Inferior parietal cortex (tissue), 1 donor: ENCODE measurements around the gene CAPN3.

ENCODE experiments used
- DNase-seq: peaks from one replicate; pipeline ENCODE4 v3.0.0-alpha.2; 2016; ENCODE audit errors: extremely low spot score

Gene CAPN3

DNA sequence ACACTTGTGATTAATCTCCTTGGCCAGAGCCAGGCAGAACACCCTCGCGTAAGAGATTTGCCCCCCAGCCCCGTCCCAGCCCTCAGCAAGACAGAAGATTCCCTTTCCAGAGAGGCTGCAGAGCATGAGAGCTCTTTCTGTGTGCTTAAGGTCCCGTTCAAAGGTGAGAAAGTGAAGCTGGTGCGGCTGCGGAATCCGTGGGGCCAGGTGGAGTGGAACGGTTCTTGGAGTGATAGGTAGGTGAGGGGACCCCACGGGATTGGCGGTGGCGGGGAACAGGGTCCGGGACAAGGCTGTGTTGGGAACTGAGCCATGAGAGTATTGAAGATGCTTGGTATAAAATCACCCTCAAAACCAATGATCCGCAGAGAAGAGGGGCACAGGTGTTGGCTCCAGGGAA lies 34.8 kb downstream of the CAPN3 start:
- DNase-seq: no peak

- no peak for DNase-seq
Measured at GRCh38 chr15:42395838-42396237, 36.5 kb downstream of the CAPN3 start.

GRCh38 chr15:42401544-42402454 lies 42.5 kb downstream of the CAPN3 start:
- DNase-seq: no peak

DNA sequence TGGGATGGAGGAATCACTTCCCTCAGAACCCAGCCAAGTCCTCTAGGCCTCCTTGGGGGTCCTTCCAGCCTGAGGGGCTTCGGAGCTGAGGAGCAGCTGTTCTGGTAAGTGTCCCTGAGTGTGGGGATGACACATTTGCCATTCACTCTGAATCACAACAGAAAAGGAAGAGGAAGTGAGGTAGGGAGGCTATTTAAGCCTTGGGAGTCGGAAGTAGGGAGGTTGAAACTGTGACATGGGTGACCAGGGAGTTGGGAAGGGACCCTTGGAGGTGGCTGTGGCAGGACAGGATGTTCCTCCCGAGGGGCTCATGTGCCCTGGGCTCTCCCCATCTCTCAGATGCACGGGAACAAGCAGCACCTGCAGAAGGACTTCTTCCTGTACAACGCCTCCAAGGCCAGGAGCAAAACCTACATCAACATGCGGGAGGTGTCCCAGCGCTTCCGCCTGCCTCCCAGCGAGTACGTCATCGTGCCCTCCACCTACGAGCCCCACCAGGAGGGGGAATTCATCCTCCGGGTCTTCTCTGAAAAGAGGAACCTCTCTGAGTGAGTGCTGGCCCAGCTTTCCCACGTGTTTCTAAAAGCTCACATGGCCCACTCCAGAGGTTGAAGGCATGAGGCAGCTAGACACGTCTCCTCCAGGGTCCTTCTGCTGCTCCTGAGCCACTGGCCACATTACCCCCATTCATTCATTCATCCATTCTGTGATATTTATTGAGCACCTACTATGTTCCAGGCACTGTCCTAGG lies 43.3 kb downstream of the CAPN3 start:
- no peak for DNase-seq

DNA sequence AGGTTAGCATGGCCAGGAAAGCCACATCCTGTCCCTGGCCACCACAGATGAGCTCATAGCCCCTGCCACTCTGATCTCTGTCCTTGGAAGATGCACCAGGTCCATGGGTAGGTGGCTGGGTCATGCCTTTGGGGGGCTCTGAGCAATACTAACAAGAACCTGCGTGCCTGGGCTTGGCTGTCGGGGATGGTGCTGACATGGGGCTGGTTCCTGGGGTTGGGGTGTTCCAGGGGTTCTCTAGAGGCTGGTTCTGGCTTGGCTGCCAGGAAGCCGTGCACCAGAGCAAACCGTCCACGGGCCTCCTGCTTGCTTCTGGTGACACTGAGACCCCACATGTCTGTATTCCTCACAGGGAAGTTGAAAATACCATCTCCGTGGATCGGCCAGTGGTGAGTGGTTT lies 44.1 kb downstream of the CAPN3 start:
- DNase-seq: no peak

DNA sequence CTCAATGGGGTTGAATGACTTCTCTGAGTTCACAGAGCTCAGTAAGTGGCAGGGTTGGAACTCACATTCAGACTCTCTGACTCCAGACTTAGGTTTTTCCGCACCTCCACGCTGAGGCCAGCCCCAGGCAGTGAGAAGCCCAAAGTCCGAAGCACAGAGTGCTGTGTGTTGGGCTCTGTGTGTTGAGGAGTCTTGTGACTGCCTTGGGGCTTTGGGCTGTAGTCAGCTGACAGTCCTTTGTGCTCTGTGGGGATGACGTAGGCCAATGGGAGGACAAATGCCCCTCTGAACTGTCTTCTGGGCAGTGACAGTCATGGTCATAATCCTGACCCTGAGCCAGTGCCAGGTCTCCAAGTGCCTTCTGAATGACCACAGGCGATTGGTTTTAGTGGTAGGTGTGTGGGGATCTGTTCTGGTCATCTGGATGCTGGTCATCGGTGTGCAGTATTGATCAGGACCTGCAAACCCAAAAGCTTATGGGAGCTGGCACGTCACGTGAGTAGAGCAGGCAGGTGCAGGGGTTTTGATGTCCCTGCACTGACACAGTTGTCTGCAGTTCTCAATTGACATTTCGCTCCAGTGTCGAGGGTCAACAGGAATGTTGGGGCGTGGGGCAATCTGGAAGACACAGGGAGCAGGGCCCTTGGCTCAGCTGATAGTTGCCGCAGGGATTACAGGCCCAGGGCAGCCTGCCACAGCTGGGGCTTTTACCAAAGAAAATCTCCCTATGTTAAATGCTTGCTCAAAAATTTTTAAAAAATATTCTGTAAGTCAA lies 45.3 kb downstream of the CAPN3 start:
- peak; percentile 93 for DNase-seq

- no peak for DNase-seq
Measured at GRCh38 chr15:42405863-42406482, 46.7 kb downstream of the CAPN3 start.

DNA sequence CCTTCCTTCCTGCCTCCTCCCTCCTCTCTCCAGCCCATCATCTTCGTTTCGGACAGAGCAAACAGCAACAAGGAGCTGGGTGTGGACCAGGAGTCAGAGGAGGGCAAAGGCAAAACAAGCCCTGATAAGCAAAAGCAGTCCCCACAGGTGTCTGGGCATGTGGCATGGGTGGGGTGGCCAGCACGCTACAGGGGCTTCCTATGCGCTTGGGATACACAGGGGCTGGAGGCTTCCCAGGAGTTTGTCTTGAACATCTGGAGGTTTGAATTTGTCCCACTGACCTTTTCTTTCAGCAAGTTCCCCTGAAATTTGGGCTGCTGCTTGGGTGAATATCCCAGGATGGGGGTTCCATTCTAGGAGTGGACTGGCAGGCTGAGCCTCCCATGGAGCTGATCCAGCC lies 48.9 kb downstream of the CAPN3 start:
- no peak for DNase-seq

GRCh38 chr15:42409011-42409410 lies 49.7 kb downstream of the CAPN3 start:
- no peak for DNase-seq

GRCh38 chr15:42411884-42412283 lies 52.6 kb downstream of the CAPN3 start:
- DNase-seq: no peak

DNA sequence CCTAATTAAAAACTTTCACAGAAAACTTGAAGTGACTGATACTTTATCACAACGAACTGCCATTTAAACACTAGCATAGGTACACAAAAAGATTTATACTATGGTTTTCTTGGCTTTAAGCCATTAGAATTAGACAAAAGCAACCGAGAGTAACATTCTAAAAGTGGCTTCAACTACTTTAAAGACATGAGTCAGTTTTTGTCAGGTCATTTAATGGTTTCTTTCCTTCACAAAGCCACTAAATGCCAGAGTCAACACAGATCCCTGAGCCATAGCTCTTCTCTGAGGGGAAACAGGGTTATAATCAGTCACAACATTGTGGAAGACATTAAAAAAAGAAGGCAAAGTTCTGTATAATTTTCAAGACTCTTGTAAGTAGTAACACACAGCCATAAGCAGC lies 54.6 kb downstream of the CAPN3 start:
- DNase-seq: no peak

- no peak for DNase-seq
Measured at GRCh38 chr15:42419369-42419768, 60.1 kb downstream of the CAPN3 start.

GRCh38 chr15:42421376-42421775 lies 62.1 kb downstream of the CAPN3 start:
- DNase-seq: no peak

DNA sequence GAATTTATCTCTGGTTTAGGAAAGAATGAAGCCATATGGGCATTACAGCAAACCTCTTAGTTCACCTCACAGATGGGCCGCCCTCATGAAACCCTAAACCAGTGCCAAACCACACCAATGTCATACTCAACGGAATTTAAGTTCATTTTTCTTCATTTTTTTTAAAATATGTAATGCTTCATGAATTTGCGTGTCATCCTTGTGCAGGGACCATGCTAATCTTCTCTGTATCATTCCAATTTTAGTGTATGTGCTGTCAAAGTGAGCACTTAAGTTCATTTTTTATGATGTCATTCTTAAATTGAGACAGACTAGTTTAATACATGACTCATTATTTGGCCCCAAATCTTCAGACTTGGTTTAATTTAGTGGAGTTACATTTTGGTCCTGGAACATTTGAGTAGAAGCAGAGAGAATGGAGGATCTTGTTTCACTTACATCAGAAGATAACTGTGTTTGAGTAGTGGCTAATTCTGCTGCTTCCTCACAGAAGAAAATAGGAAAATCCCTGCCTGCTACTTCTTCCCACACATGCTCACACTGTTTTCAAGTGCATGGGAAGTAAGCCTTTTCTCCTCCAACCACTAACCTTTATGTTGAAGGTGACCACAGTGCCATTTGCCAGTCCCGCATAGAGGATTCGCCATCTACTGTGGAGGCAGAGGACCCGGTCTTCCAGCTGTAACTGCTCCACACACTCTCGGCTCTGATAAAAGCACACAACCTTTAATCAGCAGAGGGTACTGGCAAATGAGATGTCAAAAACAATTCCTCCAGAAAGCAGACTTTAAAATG lies 68.3 kb downstream of the CAPN3 start:
- DNase-seq: no peak

DNA sequence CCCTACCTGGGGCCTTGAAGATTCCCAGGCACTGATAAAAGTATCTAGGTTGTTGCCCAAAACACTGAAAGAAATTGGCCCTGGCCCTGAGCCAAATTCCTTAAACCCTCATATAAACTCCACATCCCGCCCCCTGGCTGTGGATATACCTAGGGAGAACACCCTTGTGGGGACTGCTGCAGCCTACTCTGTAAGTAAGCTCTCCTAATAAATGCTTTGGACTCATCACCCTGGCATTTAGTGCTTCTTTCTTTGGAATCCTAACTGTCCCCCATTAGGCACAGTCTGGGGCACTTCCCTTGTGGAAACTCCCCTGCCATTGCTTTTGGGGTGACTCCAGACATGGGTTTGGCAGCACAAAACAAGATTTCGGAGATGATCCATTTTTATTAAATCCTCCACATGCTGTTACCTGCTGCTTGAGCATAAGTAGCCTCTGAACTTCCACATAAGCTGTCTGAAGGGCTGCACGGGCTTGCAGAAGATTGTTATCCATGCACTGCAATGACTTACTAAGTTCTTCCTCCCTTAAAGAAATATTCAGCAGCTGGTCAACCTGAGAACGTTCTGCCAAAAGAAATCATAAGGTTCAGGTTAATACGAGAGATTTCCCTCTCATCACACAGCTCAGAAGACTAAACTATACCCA lies 85.2 kb downstream of the CAPN3 start:
- no peak for DNase-seq

DNA sequence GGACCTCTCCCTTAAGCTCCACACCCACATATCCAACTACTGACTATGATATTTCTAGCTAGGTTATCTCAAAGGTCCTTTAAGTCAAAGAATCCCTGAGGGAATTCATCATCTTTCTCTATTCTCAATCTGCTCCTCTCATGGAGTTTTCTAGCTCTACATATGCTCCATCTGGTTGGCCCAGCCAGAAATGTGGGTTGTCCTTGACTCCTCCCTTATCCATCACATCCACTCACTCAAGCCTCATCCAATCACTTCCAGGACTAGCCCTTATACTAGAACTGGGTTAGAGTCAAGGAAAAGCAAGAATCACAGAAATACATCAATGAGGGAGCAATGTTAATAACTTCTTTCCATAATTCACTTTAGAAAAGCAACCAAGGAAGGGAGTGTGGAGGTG lies 86.2 kb downstream of the CAPN3 start:
- DNase-seq: no peak

GRCh38 chr15:42447599-42447998 lies 88.3 kb downstream of the CAPN3 start:
- DNase-seq: no peak

GRCh38 chr15:42448281-42448680 lies 89.0 kb downstream of the CAPN3 start:
- DNase-seq: no peak

GRCh38 chr15:42449770-42450424 lies 90.6 kb downstream of the CAPN3 start:
- DNase-seq: no peak

- no peak for DNase-seq
Measured at GRCh38 chr15:42450425-42450790, 91.1 kb downstream of the CAPN3 start.
